ENCODE data around the gene PRND.

The PRND gene, protein sequence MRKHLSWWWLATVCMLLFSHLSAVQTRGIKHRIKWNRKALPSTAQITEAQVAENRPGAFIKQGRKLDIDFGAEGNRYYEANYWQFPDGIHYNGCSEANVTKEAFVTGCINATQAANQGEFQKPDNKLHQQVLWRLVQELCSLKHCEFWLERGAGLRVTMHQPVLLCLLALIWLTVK

DNA sequence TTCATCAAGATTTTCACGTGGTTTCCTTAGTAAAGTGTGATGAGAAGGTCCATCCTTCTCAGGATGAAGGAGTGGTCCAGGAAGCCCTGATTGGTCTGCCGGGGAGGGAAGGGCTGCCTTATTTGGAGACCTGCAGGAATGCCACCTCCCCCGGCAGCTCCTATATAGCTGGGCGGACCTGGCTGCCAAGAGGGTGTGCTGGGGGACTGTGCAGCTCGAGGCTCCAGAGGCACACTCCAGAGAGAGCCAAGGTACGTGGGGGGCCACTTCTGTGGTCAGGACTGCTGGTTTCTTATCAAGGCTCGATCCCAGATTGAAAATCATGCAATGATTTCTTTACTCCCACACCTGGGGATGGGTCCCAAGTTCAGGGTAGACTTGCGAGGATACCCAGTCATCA is at the start of gene PRND:
Gene PRND (plus strand): TSS at position 191 of the 400 bp plus-strand sequence. CDS start 2,643 bp downstream, outside the sequence.
- H3K4me3 ChIP-seq (ENCODE audit: low read depth, low read length), result no peak within 1 kb of the TSS
- no peak for DNase-seq (ENCODE audit: low read depth)
- TF ChIP-seq CTCF (conservative IDR thresholded peaks at IDR 0.05; ENCODE audit: low read depth, low read length), result no peak

GRCh38 chr20:4672948-4673347 is 48.8 kb upstream of the PRND start:
- no peak overlapping the region for H3K4me3 ChIP-seq (ENCODE audit: low read depth, low read length)
- no peak for TF ChIP-seq CTCF (conservative IDR thresholded peaks at IDR 0.05; ENCODE audit: low read depth, low read length)
- DNase-seq (ENCODE audit: low read depth), result no peak

- no peak overlapping the region for H3K4me3 ChIP-seq (ENCODE audit: low read depth, low read length)
- no peak for TF ChIP-seq CTCF (conservative IDR thresholded peaks at IDR 0.05; ENCODE audit: low read depth, low read length)
- DNase-seq (ENCODE audit: low read depth), result no peak
These were observed 48.2 kb upstream of the PRND start for GRCh38 chr20:4673371-4674001.

DNA sequence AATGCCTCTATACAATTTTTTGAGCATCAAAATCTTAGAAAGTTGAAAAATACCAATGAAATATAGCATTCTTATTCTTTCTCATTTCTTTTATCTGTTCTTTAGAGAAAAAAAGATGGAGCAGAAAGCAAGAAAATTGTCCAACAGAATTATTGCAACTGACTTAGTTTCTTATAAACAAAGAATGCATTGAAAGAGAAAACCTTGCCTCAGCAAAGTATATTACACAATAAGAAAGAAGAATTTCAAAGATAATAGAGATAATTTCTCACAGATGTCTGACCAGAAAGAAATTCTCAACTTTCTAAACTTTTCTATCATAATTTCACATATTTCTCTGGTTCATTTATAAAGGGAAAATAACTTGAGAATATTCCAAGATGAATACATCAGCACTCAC is 47.0 kb upstream of the PRND start:
- TF ChIP-seq CTCF (conservative IDR thresholded peaks at IDR 0.05; ENCODE audit: low read depth, low read length), result no peak
- no peak overlapping the region for H3K4me3 ChIP-seq (ENCODE audit: low read depth, low read length)
- DNase-seq (ENCODE audit: low read depth), result no peak

DNA sequence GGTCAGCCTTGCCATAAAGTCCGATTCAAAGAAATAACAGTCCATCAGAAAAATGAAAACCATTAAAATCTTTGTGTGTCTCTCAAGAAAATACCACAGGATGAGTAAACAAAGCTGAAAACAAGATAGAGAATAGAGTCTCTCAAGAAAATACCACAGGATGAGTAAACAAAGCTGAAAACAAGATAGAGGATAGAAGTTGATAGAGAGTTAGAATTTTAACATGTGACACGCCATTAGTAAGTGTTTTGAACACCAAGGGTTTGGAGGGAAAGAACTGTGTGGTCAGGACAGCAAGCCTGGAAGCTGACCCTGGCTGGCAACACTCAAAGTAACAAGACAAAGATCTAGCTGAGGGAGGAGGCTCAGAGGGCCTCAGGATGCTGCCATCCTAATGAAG is 43.9 kb upstream of the PRND start:
- no peak for DNase-seq (ENCODE audit: low read depth)
- TF ChIP-seq CTCF (conservative IDR thresholded peaks at IDR 0.05; ENCODE audit: low read depth, low read length), result no peak

DNA sequence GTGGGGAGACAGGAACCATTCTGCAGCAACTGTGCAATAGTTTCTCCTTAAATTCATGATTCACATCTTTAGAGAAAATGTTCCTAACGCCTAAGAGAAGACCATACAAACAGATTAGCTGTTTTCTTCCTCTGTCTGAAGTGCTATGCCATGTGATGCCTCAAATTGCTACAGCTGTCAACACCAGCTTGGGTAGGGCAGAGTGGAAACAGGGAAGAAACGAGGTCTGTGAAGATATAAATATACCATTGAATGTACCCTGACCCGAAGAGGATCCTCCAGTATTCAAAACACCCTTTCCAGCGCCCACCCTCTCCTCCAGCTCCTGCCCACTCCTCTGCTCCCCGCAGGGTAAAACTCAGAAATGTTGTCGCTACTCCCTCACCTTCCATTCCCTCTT is 40.3 kb upstream of the PRND start:
- TF ChIP-seq CTCF (conservative IDR thresholded peaks at IDR 0.05; ENCODE audit: low read depth, low read length), result no peak
- no peak for DNase-seq (ENCODE audit: low read depth)
- no peak overlapping the region for H3K4me3 ChIP-seq (ENCODE audit: low read depth, low read length)

More for the DNA sequence above, 43.9 kb upstream of the PRND start:
- no peak overlapping the region for H3K4me3 ChIP-seq (ENCODE audit: low read depth, low read length)

- H3K4me3 ChIP-seq (ENCODE audit: low read depth, low read length), result no peak overlapping the region
- TF ChIP-seq CTCF (conservative IDR thresholded peaks at IDR 0.05; ENCODE audit: low read depth, low read length), result no peak
- peak; percentile 28 for DNase-seq (ENCODE audit: low read depth)
These were observed 39.7 kb upstream of the PRND start for GRCh38 chr20:4681991-4682401.
